Measurements from ENCODE around the gene C19orf25.

GRCh38 chr19:1527650-1528309 is 48.8 kb upstream of the C19orf25 start:
- no peak for TF ChIP-seq GATA3 (IDR thresholded peaks at IDR 0.05; ENCODE audit: low read depth, low read length)
- no peak for TF ChIP-seq GATA2 (IDR thresholded peaks at IDR 0.05; ENCODE audit: low read depth, low read length)
